ENCODE results near the gene C11orf24.

The C11orf24 gene

GRCh38 chr11:68282141-68282860 lies 10.5 kb upstream of the C11orf24 start:
- no peak overlapping the region for H3K4me3 ChIP-seq (ENCODE audit: low read length)
- no peaks in the 10 kb centered on the region for H3K27me3 ChIP-seq (ENCODE audit: insufficient read depth, low read length)
- H3K36me3 ChIP-seq (ENCODE audit: insufficient read depth, low read length), result no peaks in the 10 kb centered on the region
- H3K9ac ChIP-seq (ENCODE audit: low read depth, low read length), result no peak overlapping the region
- H3K9me3 ChIP-seq (ENCODE audit: insufficient read depth, low read depth, low read length), result no peaks in the 10 kb centered on the region
- H3K27ac ChIP-seq (ENCODE audit: low read depth, low read length), result no peak overlapping the region
- no peaks in the 10 kb centered on the region for H3K4me1 ChIP-seq (ENCODE audit: insufficient read depth, low read length)
- 82% methylated on average over 15 of the region's 15 CpGs for WGBS

DNA sequence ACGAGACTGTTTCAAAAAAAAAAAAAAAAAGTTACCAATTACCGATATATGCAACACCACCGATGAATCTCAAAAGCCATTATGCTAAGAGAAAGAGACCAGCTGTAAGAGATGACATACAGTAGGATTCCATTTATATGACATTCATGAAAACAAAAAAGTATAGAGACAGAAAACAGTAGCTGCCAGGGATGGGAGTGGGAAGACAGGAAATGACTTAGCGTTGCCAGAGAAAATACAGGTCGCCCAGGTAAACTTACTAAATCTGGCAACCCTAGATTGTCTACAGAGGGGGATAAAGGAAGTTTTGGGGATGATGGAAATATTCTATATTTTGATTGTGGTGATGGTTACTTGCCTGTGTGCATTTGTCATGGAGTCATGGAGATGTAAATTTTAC lies 7.9 kb upstream of the C11orf24 start:
- no peaks in the 10 kb centered on the region for H3K27me3 ChIP-seq (ENCODE audit: insufficient read depth, low read length)
- no peak overlapping the region for H3K27ac ChIP-seq (ENCODE audit: low read depth, low read length)
- H3K36me3 ChIP-seq (ENCODE audit: insufficient read depth, low read length), result no peaks in the 10 kb centered on the region
- H3K4me1 ChIP-seq (ENCODE audit: insufficient read depth, low read length), result no peaks in the 10 kb centered on the region
- H3K9ac ChIP-seq (ENCODE audit: low read depth, low read length), result no peak overlapping the region
- H3K9me3 ChIP-seq (ENCODE audit: insufficient read depth, low read depth, low read length), result no peaks in the 10 kb centered on the region
- WGBS, result 98% methylated on average over 4 of the region's 5 CpGs
- no peak overlapping the region for H3K4me3 ChIP-seq (ENCODE audit: low read length)

GRCh38 chr11:68276861-68277260 lies 5.1 kb upstream of the C11orf24 start:
- no peak overlapping the region for H3K4me3 ChIP-seq (ENCODE audit: low read length)
- no peak overlapping the region for H3K9ac ChIP-seq (ENCODE audit: low read depth, low read length)
- H3K4me1 ChIP-seq (ENCODE audit: insufficient read depth, low read length), result no peaks in the 10 kb centered on the region
- H3K27ac ChIP-seq (ENCODE audit: low read depth, low read length), result no peak overlapping the region
- H3K36me3 ChIP-seq (ENCODE audit: insufficient read depth, low read length), result no peaks in the 10 kb centered on the region
- 91% methylated on average over 6 of the region's 6 CpGs for WGBS
- no peaks in the 10 kb centered on the region for H3K27me3 ChIP-seq (ENCODE audit: insufficient read depth, low read length)
- no peaks in the 10 kb centered on the region for H3K9me3 ChIP-seq (ENCODE audit: insufficient read depth, low read depth, low read length)

DNA sequence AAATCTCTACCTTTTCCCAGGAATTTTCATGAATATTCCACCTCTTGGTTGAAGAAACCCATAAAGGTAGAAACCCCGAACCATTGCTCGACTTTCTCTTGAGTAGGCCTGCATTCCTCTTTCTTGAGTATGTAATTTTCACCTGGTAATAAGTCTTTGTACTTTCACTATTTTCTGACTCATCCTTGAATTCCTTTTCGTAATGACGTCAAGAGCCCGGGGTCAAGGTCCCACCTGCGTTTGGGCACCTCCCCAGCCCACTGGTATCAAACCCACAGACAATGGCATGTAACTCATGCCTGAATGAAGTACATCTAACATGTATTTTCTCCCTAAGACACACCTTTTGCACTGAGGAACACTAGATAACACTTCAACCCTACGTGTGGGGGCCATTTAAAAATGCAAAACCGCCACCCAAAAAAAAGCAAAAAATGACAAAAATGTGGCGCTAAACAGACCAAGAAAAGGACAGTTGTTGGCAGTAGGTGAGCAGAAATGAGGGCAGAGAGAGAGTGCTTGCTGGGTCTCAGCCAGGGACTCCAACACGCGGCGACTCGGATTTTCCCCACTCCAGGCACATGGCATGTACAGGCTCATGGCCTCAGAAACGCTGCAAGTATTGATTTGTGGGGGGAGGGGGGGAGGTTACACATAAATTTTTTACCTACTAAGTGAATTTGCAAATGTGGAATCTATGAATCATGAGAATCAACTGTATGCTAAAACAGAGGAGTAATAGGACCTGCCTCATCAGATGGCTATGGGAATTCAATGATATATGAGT lies 4.1 kb upstream of the C11orf24 start:
- no peak overlapping the region for H3K4me3 ChIP-seq (ENCODE audit: low read length)
- 95% methylated on average over 13 of the region's 14 CpGs for WGBS
- no peaks in the 10 kb centered on the region for H3K4me1 ChIP-seq (ENCODE audit: insufficient read depth, low read length)
- no peaks in the 10 kb centered on the region for H3K9me3 ChIP-seq (ENCODE audit: insufficient read depth, low read depth, low read length)
- no peak overlapping the region for H3K9ac ChIP-seq (ENCODE audit: low read depth, low read length)
- H3K27me3 ChIP-seq (ENCODE audit: insufficient read depth, low read length), result no peaks in the 10 kb centered on the region
- H3K36me3 ChIP-seq (ENCODE audit: insufficient read depth, low read length), result no peaks in the 10 kb centered on the region
- H3K27ac ChIP-seq (ENCODE audit: low read depth, low read length), result no peak overlapping the region

GRCh38 chr11:68274306-68274705 lies 2.5 kb upstream of the C11orf24 start:
- Histone ChIP-seq H3K36me3 (ENCODE audit: insufficient read depth, low read length) (no peaks in the 10 kb centered on the region), H3K9ac (ENCODE audit: low read depth, low read length) (no peak overlapping the region), H3K27me3 (ENCODE audit: insufficient read depth, low read length) (no peaks in the 10 kb centered on the region), H3K9me3 (ENCODE audit: insufficient read depth, low read depth, low read length) (no peaks in the 10 kb centered on the region), H3K27ac (ENCODE audit: low read depth, low read length) (no peak overlapping the region), H3K4me1 (ENCODE audit: insufficient read depth, low read length) (peaks cover 4% of the 10 kb centered on the region; the same call in 1 of the 2 replicates), H3K4me3 (ENCODE audit: low read length) (no peak overlapping the region)
- WGBS, result 94% methylated on average over 1 of the region's 1 CpG

DNA sequence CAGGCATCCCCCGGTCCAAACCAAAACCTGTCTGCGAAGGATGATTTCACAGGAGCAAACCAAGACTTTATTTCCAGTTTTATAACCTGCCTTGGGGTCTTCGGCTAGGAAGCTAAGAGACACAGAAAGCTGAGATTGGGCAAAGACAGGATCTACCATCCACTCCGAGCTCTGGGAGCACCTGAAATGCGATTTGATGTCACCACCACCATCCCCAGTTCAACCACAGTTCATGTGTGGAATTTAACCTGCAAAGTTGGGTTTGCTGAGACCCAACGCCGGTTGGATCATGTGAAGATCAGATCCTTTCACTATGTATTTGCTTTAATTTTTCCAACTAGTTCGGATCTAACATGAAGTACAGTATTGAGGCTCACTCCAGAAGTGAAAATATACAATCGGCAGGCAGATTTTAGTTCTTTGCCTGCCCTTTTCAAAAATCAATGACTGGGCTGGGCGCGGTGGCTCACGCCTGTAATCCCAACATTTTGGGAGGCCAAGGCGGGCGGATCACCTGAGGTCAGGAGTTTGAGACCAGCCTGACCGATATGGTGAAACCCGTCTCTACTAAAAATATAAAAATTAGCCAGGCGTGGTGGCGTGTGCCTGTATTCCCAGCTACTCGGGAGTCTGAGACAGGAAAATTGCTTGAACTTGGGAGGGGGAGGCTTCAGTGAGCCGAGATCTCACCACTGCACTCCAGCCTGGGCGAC lies 1.4 kb upstream of the C11orf24 start:
- Histone ChIP-seq H3K4me3 (ENCODE audit: low read length) (peak overlapping the region; percentile 100), H3K4me1 (ENCODE audit: insufficient read depth, low read length) (peaks cover 4% of the 10 kb centered on the region; the same call in 1 of the 2 replicates), H3K36me3 (ENCODE audit: insufficient read depth, low read length) (0 out of 2 replicates have a peak, but pooled peaks cover under 1% of the 10 kb centered on the region), H3K27me3 (ENCODE audit: insufficient read depth, low read length) (no peaks in the 10 kb centered on the region), H3K9me3 (ENCODE audit: insufficient read depth, low read depth, low read length) (no peaks in the 10 kb centered on the region), H3K9ac (ENCODE audit: low read depth, low read length) (no peak overlapping the region), H3K27ac (ENCODE audit: low read depth, low read length) (no peak overlapping the region)
- WGBS, result 96% methylated on average over 20 of the region's 21 CpGs

DNA sequence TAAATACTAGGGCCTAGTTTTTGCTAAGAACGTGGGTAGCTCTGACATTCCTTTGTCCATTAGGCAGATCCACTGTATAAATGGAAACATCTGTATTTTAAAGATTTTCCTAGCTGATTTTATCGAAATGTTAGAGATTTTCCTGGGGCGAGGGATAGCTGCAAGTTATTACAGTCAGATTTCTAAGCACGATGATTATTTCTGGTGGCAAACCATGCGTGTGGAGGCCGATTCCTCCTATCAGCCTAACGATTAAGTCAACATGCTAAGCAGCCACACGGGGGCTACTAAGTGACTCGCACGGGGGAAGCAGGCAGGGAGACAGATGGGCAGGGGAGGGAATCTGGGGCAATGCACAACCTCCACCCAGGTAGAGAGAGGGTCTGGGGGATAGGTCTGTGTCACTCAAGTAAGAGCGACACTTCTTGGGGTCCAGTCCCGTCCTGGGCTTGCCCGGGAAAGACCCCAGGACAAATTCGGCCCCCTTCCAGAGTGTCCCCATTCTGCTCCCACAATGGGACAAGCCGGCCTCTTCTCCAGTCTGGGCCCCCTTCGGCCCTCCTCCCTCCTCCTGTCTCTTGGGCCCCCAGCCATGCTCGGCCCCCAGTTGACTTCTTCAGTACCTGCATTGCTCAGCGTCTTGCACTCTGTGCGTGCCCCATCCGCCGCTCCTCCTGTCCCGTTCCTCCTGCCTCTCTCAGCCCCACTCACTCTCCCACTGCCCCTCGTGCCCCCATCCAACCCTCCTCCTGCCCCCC lies 571 bp downstream of the C11orf24 start:
- no peaks in the 10 kb centered on the region for H3K27me3 ChIP-seq (ENCODE audit: insufficient read depth, low read length)
- H3K9ac ChIP-seq (ENCODE audit: low read depth, low read length), result peak overlapping the region; percentile 82
- H3K9me3 ChIP-seq (ENCODE audit: insufficient read depth, low read depth, low read length), result no peaks in the 10 kb centered on the region
- 7% methylated on average over 23 of the region's 23 CpGs for WGBS
- H3K36me3 ChIP-seq (ENCODE audit: insufficient read depth, low read length), result peaks cover 20% of the 10 kb centered on the region
- peak overlapping the region; percentile 70 for H3K27ac ChIP-seq (ENCODE audit: low read depth, low read length)
- peak overlapping the region; percentile 100 for H3K4me3 ChIP-seq (ENCODE audit: low read length)
- peaks cover 4% of the 10 kb centered on the region; the same call in 1 of the 2 replicates for H3K4me1 ChIP-seq (ENCODE audit: insufficient read depth, low read length)

GRCh38 chr11:68270196-68271022 lies 1.4 kb downstream of the C11orf24 start:
- Histone ChIP-seq H3K27me3 (ENCODE audit: insufficient read depth, low read length) (no peaks in the 10 kb centered on the region), H3K9me3 (ENCODE audit: insufficient read depth, low read depth, low read length) (no peaks in the 10 kb centered on the region), H3K4me1 (ENCODE audit: insufficient read depth, low read length) (peaks cover 4% of the 10 kb centered on the region; the same call in 1 of the 2 replicates), H3K27ac (ENCODE audit: low read depth, low read length) (no peak overlapping the region; the same call in 1 of the 2 replicates), H3K36me3 (ENCODE audit: insufficient read depth, low read length) (peaks cover 28% of the 10 kb centered on the region), H3K9ac (ENCODE audit: low read depth, low read length) (peak overlapping the region; percentile 82; the same call in 1 of the 2 replicates), H3K4me3 (ENCODE audit: low read length) (peak overlapping the region; percentile 100)
- WGBS, result 86% methylated on average over 8 of the region's 8 CpGs

DNA sequence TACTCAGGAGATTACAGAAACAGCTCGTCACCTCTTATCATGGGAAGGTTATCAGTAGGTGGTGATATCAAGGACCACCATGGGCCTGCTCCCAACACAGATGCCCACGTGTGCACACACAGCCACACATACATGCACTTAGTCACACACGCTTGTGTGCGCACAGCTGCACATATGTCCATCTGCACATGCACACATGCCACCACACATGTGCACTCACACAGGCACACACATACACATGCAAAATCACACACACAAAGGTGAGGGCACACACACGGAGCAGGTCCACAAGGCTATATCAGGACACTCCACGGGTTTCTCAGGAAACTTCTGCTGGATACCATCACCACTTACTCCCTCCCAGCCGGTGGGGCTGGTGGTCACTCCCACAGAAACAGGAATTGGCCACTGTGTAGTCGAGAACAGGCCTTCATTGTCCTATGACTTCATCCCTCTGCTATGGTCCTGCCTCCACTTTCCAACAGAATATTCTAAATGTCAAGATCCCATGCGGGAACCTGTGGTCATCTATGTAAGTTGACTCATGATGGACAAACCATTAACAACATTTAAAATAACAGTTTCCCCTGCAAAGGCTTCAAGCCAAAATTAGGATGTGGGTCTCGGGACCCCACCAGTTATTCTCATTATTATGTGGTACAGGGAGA lies 2.2 kb downstream of the C11orf24 start:
- Histone ChIP-seq H3K9ac (ENCODE audit: low read depth, low read length) (no peak overlapping the region), H3K4me1 (ENCODE audit: insufficient read depth, low read length) (peaks cover 4% of the 10 kb centered on the region; the same call in 1 of the 2 replicates), H3K9me3 (ENCODE audit: insufficient read depth, low read depth, low read length) (no peaks in the 10 kb centered on the region), H3K4me3 (ENCODE audit: low read length) (no peak overlapping the region), H3K27ac (ENCODE audit: low read depth, low read length) (no peak overlapping the region), H3K27me3 (ENCODE audit: insufficient read depth, low read length) (no peaks in the 10 kb centered on the region), H3K36me3 (ENCODE audit: insufficient read depth, low read length) (peaks cover 36% of the 10 kb centered on the region)
- 90% methylated on average over 10 of the region's 10 CpGs for WGBS

DNA sequence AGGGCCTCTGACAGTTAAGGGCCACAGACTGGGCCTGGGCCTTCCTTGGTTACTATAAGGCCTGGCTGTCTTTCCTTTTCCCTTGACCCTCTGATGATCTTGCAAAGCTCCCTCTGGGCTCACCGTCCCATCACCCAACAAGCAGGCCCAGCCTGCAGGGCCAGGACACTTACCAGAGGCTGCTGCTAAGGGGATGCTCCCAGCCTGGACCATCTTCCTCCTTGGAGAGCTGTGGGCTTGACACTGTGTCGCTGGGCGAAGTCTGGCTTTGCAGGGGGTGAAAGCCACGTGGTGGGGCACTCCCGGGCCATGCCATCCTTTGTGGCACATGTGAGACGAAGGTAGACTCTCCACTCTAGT lies 3.9 kb downstream of the C11orf24 start:
- no peak overlapping the region for H3K27ac ChIP-seq (ENCODE audit: low read depth, low read length)
- H3K4me1 ChIP-seq (ENCODE audit: insufficient read depth, low read length), result peaks cover 4% of the 10 kb centered on the region; the same call in 1 of the 2 replicates
- H3K36me3 ChIP-seq (ENCODE audit: insufficient read depth, low read length), result peaks cover 49% of the 10 kb centered on the region
- H3K4me3 ChIP-seq (ENCODE audit: low read length), result no peak overlapping the region
- H3K9ac ChIP-seq (ENCODE audit: low read depth, low read length), result no peak overlapping the region
- no peaks in the 10 kb centered on the region for H3K9me3 ChIP-seq (ENCODE audit: insufficient read depth, low read depth, low read length)
- no peaks in the 10 kb centered on the region for H3K27me3 ChIP-seq (ENCODE audit: insufficient read depth, low read length)
- 91% methylated on average over 6 of the region's 6 CpGs for WGBS

All from HUES64 (cell line).